HUDEP-2 (cell line): ENCODE data around the gene MFGE8.

Experiments used
- DNase-seq, 76 experiments: peaks; one replicate each; lab custom pipeline; 2025; ENCODE audit not compliant: unreplicated experiment in 76 of 76; lab: John Stamatoyannopoulos, UW

MFGE8 gene

GRCh38 chr15:88920186-88920891 lies 7.2 kb upstream of the MFGE8 start:
- DNase-seq, result peak in 25 of 76 experiments; percentile 1 to 40 (median 17)

- DNase-seq, result peak in 37 of 76 experiments; percentile 2 to 61 (median 28)
These were observed 5.6 kb upstream of the MFGE8 start for GRCh38 chr15:88918738-88919137.

- no peak for DNase-seq
These were observed 4.6 kb upstream of the MFGE8 start for GRCh38 chr15:88917760-88918159.

- DNase-seq, result no peak
These were observed 2.2 kb upstream of the MFGE8 start for GRCh38 chr15:88915354-88915753.

- DNase-seq, result no peak
These were observed 631 bp upstream of the MFGE8 start for GRCh38 chr15:88913850-88914169.

- DNase-seq, result no peak
These were observed 668 bp downstream of the MFGE8 start for GRCh38 chr15:88912500-88912921.

- no peak for DNase-seq
These were observed 1.4 kb downstream of the MFGE8 start for GRCh38 chr15:88911766-88912118.

GRCh38 chr15:88909956-88910831 lies 3.0 kb downstream of the MFGE8 start:
- DNase-seq, result no peak

- DNase-seq, result no peak
These were observed 4.2 kb downstream of the MFGE8 start for GRCh38 chr15:88908697-88909621.

GRCh38 chr15:88908123-88908522 lies 5.1 kb downstream of the MFGE8 start:
- no peak for DNase-seq

- no peak for DNase-seq
These were observed 6.1 kb downstream of the MFGE8 start for GRCh38 chr15:88907111-88907510.

GRCh38 chr15:88906551-88906950 lies 6.6 kb downstream of the MFGE8 start:
- DNase-seq, result no peak

- no peak for DNase-seq
These were observed 7.0 kb downstream of the MFGE8 start for GRCh38 chr15:88906130-88906529.

GRCh38 chr15:88905576-88905975 lies 7.6 kb downstream of the MFGE8 start:
- DNase-seq, result no peak

- peak in 73 of 76 experiments; percentile 6 to 85 (median 68) for DNase-seq
These were observed 8.4 kb downstream of the MFGE8 start for GRCh38 chr15:88904624-88905327.

GRCh38 chr15:88904257-88904623 lies 8.9 kb downstream of the MFGE8 start:
- no peak for DNase-seq

GRCh38 chr15:88902846-88903245 lies 10.3 kb downstream of the MFGE8 start:
- DNase-seq, result no peak

GRCh38 chr15:88902221-88902835 lies 10.9 kb downstream of the MFGE8 start:
- no peak for DNase-seq

- DNase-seq, result no peak
These were observed 11.5 kb downstream of the MFGE8 start for GRCh38 chr15:88901508-88902220.
